Measurements from ENCODE around the gene SORCS2.

- TF ChIP-seq CTCF (IDR thresholded peaks at IDR 0.05) (no peak), EZH2phosphoT487 (IDR thresholded peaks at IDR 0.05) (no peak)
Measured at GRCh38 chr4:7381221-7381889, 189.0 kb downstream of the SORCS2 start.

All from neural progenitor cell (in vitro differentiated cells).